ENCODE data around the gene FAM180B.
"Not testable (repeated sequence)": the region's sequence is repeated elsewhere in the genome, so short reads cannot be mapped to it uniquely, and the experiment has no call there.

FAM180B gene

GRCh38 chr11:47595967-47596366 is 9.5 kb downstream of the FAM180B start:
- no peak for DNase-seq

- no peak for DNase-seq
These were observed 13.4 kb downstream of the FAM180B start for GRCh38 chr11:47599902-47600301.

GRCh38 chr11:47603295-47603694 is 16.8 kb downstream of the FAM180B start:
- DNase-seq = no peak

DNA sequence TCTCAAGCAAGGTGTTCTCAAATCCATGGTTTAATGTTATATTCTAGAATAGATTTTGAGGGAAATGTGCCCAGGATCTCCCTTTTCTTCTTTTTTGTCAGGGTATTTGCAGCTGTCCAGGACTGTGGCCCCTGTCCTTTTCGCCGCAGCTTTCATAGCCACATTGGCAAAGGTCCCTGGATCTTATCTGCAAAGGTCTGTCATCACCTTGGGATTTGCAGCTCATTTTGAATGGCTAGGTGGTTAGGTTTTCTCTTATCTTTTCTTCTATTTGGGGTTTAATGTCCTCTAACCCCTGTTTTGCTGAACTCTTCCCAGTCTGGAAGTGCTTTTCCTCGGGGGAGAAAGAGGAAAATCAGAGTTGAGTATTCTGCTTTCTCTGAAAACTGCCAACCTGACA is 19.4 kb downstream of the FAM180B start:
- no peak for DNase-seq

- no peak for DNase-seq
These were observed 20.3 kb downstream of the FAM180B start for GRCh38 chr11:47606731-47607130.

- DNase-seq = peak in 1 of 2 donors; percentile 14
These were observed 20.9 kb downstream of the FAM180B start for GRCh38 chr11:47607380-47607779.

DNA sequence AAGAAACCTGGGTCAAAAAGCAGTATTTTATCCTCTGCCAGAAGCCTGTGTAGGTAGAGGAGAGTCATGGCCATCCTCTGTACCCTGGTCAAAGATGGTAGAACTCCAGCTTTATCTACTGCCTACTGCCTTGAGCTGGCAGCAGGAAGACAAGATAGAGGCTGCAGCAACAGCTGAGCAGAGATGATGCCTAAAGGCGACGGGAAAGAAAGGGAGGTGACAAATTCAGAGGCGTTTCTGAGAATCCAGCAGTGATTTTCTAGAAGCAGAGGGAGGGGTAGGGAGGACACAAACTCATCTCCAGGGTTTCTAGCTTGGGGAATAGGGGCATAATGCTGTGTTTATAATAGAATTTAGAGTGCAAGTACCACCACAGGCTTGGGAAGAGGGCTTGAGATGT is 23.2 kb downstream of the FAM180B start:
- no peak for DNase-seq

DNA sequence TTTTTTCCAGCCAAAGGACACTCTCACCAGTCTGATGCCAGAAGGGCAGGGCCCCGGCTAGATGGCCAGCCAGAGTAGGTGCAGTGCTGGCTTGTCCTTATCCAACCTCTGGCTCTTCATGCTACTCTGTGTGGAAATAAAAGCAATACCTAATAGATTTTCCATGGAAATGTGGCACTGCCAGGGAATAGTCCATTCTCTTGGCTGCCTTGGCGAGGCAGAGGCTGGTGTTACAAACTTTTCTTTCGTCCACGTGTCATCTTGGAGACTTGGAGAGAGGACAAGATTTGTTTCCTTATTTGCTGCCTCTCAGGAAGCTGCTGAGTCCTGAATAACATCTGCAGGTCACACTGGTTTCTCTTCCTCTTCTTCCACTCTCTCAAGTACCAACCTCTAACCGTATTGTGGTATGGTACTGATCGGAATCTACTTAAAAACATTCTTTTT is 24.9 kb downstream of the FAM180B start:
- DNase-seq = peak; percentile 62 to 73

DNA sequence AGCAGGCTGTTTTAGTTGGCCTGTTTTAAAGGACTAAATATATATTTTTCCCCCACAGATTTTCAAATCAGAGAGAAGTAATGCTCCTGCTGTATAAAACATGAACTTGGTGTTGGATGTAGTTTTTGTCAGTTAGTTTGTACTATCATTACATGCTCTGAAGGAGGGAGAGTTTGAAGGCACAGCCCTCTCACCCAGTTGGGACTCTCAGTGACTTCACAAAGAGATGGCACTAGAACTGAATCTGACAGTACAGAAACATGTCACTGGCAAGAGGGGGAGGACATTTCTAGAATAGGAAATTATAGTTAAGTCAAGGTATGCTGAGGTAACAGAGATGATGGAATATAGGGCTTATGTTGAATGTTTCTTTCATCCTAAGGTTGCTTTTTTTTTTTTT is 28.8 kb downstream of the FAM180B start:
- DNase-seq = no peak

GRCh38 chr11:47616726-47617416 is 30.4 kb downstream of the FAM180B start:
- DNase-seq = peak; percentile 67 to 84

- no peak for DNase-seq
These were observed 30.9 kb downstream of the FAM180B start for GRCh38 chr11:47617417-47617809.

- DNase-seq = no peak
These were observed 34.4 kb downstream of the FAM180B start for GRCh38 chr11:47620836-47621378.

DNA sequence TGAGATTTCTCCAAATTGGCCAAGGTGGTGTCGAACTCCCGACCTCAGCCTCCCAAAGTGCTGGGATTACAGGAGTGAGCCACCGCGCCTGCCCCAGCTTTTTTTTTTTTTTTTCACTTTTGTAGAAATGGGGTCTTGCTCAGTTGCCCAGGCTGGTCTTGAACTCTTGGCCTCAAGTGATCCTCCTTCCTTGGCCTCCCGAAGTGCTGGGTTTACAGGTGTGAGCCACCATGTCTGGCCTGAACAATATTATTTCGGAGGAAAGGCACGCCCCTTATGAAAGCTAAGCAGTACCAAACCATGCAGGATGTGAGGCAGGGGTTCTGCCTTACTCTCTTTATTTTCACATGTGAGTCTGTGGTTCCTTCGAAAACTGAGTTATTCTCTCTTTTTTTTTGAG is 39.8 kb downstream of the FAM180B start:
- no peak for DNase-seq

DNA sequence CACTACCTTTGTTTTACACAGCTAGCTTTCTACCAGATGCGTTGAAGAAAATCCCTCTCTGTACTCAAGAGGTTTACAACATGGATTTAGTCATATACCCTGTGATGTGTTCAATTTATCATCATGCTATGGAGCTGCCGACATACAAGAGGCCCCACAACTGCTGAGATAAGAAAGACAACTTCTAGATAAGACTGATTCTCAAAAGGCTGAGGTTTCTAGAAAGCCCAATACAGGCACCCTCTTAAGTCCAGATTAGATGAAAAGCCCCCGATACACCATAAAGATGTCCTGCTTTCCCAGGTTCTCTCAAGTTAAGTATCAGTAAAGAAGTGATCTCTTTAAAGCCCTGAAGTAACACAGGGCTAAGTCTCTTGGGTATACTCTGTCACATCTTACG is 41.5 kb downstream of the FAM180B start:
- DNase-seq = no peak

- no peak for DNase-seq
These were observed 45.0 kb downstream of the FAM180B start for GRCh38 chr11:47631473-47631872.

DNA sequence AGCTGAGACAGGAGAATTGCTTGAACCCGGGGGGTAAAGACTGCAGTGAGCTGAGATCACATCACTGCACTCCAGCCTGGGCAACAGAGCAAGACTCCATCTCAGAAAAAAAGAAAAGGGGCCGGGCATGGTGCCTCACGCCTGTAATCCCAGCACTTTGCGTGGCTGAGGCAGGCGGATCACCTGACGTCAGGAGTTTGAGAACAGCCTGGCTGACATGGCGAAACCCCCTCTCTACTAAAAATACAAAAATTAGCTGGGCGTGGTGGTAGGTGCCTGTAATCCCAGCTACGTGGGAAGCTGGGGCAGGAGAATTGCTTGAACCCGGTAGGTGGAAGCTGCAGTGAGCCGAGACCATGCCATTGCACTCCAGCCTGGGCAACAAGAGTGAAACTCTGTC is 49.9 kb downstream of the FAM180B start:
- DNase-seq = not testable (repeated sequence)
